HG02759 (cell line): Measurements from ENCODE around the gene CCP110.
A peak's percentile ranks its signal among the peaks of the same experiment; 100 is the strongest.

Experiments
- ATAC-seq: cut with Tn5 transposase; IDR thresholded peaks from one replicate; pipeline ENCODE4 v1.9.1; 2021; ENCODE audit warnings: mild to moderate bottlenecking, moderate library complexity; ENCODE audit not compliant: unreplicated experiment

The CCP110 gene

DNA sequence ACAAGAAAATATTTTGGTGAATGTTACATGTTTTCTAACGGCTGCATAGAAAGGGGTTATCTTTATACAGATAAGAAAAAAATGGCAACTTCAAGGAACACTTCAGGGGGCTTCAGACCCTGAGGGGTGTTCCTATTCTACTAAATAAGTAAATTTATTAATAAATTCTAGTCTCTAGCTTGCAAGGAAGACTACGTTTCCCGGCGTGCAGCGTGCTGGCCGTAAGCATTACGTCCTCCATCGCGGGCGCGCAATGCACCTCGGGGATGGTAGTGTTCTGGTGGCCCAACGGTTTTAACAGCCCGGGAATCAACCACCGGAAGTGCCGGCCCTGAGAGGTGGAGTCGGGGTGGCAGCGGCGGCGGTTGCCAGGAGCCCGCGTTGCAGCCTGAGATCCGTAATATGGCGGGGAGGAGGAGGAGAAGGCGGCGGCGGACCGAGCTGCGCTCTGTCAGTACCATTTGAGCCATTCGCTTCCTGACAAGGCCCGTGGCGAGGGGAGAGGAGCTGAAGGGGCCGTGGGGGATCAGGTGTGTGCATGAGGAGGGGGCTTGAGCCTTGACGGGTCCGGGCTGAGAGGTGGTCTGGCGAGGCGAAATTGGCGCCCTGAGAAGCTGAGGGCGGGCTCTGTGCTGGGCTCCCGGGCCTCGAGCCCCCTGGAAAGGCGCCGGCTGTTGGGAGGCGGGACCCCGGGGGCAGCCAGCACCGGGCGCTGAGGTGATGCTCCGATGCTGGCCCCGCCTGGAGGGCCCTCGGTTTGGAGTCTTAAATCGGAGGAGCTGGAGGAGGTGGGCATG is at the start of gene CCP110:
CCP110 (plus strand) TSS at position 384 of the 797 bp plus-strand sequence. CDS start 3,940 bp downstream, outside the sequence.
- ATAC-seq, result peak; percentile 73

DNA sequence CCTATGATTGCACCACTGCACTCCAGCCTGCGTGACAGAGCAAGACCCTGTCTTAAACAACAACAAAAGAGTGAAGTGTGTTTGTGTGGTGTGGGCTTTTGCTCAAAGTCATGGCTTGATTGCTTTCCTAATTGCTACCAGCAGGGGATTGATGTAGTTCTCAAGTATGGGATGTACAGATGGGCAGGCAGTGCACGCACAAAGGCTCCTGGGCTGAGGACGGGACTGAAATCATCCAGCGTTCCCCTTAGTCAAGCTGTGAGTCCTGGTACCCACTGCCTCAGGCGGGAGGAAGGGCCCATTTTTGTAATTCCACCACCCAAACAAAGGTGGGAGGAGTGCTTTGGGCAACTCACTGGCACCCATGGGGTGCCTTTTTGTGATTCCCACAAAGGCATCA is 49.1 kb upstream of the CCP110 start:
- no peak for ATAC-seq

- no peak for ATAC-seq
Measured at GRCh38 chr16:19478505-19478904, 45.2 kb upstream of the CCP110 start.

- ATAC-seq, result no peak
Measured at GRCh38 chr16:19479302-19479721, 44.4 kb upstream of the CCP110 start.

GRCh38 chr16:19481296-19481695 is 42.4 kb upstream of the CCP110 start:
- ATAC-seq, result no peak

- ATAC-seq, result no peak
Measured at GRCh38 chr16:19481769-19482168, 42.0 kb upstream of the CCP110 start.

DNA sequence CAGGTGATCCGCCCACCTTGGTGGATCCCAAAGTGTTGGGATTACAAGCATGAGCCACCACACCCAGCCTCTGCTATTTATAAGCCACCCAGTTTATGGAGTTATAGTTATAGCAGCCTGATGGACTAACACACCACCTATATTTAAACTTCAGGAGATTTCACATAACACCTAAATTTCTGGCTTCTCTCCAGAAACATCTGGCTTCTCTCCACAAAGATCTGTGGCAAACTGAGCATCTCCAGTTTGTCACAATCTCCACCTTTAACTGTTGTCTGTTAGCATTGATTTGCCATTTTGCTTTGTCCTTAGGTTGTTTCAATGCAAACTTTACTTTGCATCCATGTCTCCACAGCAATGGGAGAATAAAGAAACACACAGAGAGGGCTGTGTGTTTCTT is 41.5 kb upstream of the CCP110 start:
- no peak for ATAC-seq

GRCh38 chr16:19484096-19484495 is 39.6 kb upstream of the CCP110 start:
- no peak for ATAC-seq

DNA sequence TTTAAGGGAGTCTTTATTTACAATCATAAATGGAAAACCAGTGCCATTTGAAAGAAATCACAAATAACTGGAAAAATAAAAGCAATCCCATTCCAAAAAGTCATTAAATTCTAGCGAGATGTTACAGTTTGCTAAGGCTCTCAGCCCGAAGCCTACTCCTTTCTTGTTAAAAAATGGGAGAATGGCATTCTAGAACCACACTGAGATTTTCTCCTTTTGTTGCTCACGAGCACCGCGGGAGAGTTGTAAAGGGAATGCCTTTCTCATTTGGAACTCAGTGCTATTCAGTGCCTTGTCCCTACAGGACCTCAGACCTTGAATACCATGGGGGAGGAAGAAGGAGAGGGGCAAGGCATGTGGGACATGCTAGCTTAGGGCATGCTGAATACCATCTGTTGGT is 38.1 kb upstream of the CCP110 start:
- no peak for ATAC-seq

GRCh38 chr16:19486051-19486450 is 37.7 kb upstream of the CCP110 start:
- no peak for ATAC-seq

GRCh38 chr16:19486750-19487325 is 36.9 kb upstream of the CCP110 start:
- no peak for ATAC-seq

GRCh38 chr16:19488213-19488640 is 35.5 kb upstream of the CCP110 start:
- no peak for ATAC-seq

GRCh38 chr16:19490619-19491018 is 33.1 kb upstream of the CCP110 start:
- ATAC-seq, result no peak

DNA sequence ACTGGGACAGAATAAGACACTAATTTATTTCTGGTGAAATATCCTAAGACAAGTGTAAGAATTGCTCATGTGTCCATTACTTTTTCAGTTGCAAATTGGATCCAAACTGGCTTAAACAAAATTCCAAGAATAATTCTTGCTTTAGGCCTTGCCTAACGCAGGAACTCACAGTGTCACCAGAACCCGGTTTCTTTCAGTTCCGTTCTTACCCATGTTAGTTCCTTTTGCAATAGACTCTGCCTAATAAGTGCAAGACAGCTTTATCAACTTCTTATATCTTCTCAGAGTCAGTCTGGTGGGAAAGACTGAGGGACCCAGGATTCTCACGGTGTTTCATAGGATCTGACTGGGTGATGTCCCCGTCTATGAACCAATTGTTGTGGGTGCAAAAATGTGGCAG is 26.6 kb upstream of the CCP110 start:
- no peak for ATAC-seq

DNA sequence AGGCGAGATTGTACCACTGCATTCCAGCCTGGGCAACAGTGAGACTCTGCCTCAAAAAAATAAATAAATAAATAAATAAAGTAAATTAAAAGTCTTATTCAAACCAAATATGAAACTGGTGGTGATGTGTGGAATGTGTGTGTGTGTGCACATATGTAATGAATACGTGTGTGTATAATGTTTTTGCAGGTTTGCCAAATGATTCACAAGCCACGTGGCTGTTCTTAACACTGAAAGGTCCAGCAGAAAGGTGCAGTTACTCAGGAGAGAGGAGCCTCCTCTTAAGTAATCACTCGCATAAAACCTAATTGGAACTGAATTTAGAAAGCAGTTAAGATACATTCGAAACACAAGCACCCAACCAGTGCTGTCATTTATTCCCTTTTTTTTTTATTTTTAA is 24.7 kb upstream of the CCP110 start:
- ATAC-seq, result no peak

GRCh38 chr16:19499481-19499880 is 24.3 kb upstream of the CCP110 start:
- ATAC-seq, result no peak

DNA sequence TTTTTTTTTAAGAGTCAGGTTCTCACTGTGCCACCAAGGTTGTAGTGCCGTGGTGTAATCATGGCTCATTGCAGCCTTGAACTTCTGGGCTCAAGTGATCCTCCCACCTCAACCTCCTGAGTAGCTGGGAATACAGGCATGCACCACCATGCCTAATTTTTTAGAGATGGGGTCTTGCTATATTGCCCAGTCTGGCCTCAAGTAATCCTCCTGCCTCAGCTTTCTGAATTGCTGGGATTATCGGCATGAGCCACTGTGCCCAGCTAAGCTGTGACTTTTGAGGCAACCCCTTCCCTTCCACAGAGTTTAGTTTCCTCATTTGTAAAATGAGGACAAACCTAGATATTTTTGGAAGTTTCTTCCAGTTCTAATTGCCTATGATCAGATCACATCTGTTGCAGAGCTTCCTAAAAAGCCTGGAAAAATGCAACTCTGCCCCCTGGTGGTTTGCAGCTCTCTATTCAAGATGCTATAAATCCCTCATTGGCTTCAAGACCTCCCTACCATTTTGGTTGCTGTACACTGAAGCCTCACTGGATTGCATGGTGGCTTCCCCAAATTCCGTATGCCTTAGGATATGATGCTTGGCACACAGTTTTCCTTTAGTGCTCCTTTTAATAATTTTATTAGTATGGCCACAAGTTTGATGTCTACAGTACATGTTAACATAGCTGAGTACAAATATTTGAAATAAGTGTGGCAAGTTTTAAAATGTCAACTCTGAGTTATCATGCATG is 21.2 kb upstream of the CCP110 start:
- ATAC-seq, result no peak

DNA sequence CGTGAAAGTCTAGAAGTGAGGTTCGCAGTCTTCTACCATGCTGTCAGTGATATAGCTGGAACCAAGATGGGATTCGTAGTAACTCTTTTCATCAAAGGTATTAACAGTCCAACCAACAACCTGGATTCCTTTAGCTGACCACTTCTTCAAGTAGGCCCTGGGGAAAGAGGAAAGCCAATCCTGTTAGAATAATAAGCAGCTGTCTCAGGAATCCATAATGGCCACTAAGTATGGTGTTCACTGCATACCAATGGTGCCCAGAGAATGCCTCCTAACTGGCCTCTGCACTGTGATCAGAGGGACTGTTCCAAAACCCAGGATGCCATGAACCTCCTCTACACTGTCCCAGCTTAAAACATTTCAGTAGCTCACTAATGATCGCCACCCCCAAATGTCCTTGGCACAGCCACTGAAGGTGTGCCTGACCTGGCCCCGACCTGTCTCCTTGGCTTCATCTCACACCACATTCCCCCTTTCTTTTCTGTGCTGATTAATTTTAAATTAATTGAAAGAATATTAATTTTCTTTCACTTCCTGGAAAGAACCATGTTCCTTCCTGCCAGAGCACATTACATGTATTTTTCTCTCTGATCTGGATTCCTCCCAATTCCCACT is 20.2 kb upstream of the CCP110 start:
- ATAC-seq, result no peak

DNA sequence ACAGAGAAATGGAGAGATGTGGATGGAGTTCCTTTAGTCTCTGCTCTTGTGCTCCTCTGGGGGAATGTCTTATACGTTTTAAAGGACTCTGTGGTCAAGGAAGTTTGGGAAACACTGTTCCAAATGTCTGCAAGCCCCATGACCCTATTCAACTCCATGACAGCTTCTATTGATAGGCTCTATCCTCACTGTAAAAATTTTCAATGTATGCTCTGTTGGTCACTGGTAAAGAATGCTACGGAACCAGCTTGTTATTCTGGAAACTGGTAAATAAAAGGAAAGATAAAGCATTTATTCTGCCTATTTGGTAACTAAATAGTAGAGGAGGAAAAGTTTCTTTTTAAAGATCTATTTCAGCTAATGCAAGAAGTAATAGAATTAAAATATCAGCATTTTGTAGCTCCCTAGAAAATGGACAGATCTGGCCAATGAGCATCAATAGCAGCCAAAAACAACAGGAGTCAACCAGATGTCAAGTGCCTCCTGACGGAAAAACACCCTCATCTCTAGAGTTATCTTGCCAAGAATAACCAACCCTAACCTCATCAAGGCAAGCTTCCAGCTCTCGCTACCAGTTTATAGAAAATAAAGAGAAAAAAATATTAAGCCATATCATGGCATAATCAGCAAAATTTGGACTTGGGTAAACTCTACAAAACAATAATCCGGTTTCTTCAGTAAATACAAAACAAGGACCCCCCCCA is 18.0 kb upstream of the CCP110 start:
- no peak for ATAC-seq

- no peak for ATAC-seq
Measured at GRCh38 chr16:19506965-19507364, 16.8 kb upstream of the CCP110 start.

DNA sequence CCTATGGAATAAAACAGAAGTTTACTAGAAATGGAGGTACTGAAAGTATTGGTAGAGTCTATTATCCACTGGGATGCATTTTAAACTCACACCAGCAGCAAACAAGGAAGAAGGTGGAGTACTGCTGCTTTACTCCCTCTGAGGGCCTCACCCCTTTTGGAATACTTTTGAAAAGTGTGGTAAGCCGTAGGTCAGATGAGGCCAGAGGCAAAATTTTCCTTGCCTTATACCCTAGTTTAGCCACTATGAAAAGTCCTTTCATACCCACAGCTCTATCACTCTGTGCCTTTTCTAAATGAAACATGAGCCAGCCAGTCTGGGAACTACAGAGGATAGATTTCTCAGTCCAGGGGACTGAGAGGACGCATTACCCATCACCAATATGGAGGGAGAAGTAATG is 15.9 kb upstream of the CCP110 start:
- no peak for ATAC-seq
